ENCODE measurements around the gene FGFR2. TPM values are rescaled to one million over a fixed set of nuclear protein-coding genes. Genes with fewer than 3 reads are reported as not detected.

FGFR2 gene
- total RNA-seq, 4 donors from 2014 or later, result 41.6 to 79.3 (median 60.5) TPM

DNA sequence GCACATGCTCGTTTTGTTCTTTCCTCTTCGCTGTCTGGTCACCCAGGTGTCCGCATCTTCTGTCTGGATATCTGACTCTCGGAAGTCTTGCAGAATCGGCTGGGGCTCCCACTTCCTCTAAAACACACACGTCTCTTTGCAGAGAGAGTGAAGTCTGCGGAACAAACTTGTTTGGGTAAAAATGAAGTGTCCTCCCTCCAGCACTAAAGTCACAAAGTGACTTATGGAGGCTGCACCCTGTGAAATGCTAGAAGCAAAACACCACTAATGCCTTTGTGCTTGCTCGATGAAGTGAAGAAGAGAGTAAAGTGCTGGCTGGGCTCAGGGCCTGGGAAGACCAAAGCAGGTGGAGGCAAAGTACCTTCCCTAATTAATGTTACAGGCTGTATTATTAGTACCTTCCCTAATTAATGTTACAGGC, 71.4 kb downstream of the FGFR2 start:
- Histone ChIP-seq H3K27me3 (no peaks in the 10 kb centered on the region), H3K27ac (peak overlapping the region in 3 of 4 donors; percentile 26 to 82 (median 74)), H3K4me1 (peaks cover 4 to 51% (median 12%) of the 10 kb centered on the region in 3 donors), H3K9me3 (no peaks in the 10 kb centered on the region), H3K36me3 (no peaks in the 10 kb centered on the region), H3K4me3 (no peak overlapping the region)
- WGBS, 2 donors (ENCODE audit: low coverage in 1 of 2), result 86% methylated on average over 4 of the region's 8 CpGs; no CpG with 5 or more reads in 1 of the 2 donors
- TF ChIP-seq, protein P1, sequence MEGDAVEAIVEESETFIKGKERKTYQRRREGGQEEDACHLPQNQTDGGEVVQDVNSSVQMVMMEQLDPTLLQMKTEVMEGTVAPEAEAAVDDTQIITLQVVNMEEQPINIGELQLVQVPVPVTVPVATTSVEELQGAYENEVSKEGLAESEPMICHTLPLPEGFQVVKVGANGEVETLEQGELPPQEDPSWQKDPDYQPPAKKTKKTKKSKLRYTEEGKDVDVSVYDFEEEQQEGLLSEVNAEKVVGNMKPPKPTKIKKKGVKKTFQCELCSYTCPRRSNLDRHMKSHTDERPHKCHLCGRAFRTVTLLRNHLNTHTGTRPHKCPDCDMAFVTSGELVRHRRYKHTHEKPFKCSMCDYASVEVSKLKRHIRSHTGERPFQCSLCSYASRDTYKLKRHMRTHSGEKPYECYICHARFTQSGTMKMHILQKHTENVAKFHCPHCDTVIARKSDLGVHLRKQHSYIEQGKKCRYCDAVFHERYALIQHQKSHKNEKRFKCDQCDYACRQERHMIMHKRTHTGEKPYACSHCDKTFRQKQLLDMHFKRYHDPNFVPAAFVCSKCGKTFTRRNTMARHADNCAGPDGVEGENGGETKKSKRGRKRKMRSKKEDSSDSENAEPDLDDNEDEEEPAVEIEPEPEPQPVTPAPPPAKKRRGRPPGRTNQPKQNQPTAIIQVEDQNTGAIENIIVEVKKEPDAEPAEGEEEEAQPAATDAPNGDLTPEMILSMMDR (IDR thresholded peaks at IDR 0.05), result no peak
- TF ChIP-seq POLR2AphosphoS5 (IDR thresholded peaks at IDR 0.05), result no peak
- TF ChIP-seq EP300 (IDR thresholded peaks at IDR 0.05), result no peak
- TF ChIP-seq POLR2A (IDR thresholded peaks at IDR 0.05), result no peak
- ATAC-seq, result no peak

DNA sequence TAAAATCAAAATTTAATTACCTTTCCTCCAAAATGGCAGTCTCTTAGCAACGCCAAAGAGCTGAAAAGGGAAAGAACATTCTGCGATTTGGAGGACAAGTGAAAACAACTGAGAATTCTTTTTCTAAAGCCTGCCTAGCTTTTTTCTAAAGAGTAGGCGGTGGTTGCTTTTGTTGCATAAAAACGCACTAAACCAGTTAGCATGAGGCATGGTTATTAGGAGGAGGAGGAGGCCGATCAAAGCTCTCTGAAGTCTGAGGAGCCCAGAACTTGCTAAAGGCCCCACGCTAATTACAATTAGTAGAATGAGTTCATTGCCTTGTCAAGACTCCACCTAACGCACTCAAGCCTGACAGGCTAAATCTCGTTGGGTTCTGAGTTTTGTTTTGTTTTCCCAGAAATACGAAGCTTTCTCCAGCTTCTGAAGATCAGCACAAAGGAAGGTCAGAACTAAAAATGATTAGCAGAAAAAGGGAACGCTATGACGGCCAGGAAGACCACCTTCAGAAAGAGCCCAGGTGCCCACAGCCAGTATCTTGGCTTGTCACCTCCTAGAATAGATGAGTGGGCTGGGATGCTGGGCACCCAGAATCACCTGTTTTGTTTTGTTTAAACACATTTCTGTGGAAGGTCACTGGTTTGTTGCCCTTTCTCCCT, 72.0 kb downstream of the FGFR2 start:
- no peak for TF ChIP-seq EP300 (IDR thresholded peaks at IDR 0.05)
- TF ChIP-seq POLR2A (IDR thresholded peaks at IDR 0.05), result no peak
- TF ChIP-seq POLR2AphosphoS5 (IDR thresholded peaks at IDR 0.05), result no peak
- TF ChIP-seq, protein P1 (IDR thresholded peaks at IDR 0.05), result no peak
- Histone ChIP-seq H3K36me3 (no peaks in the 10 kb centered on the region), H3K27ac (peak overlapping the region in 3 of 4 donors; percentile 74 to 82 (median 82)), H3K4me3 (no peak overlapping the region), H3K9me3 (no peaks in the 10 kb centered on the region), H3K4me1 (peaks cover 4 to 46% (median 12%) of the 10 kb centered on the region in 3 donors), H3K27me3 (no peaks in the 10 kb centered on the region)
- no peak for ATAC-seq
- 61 to 83% methylated on average over 6 to 11 of the region's 11 CpGs for WGBS, 2 donors (ENCODE audit: low coverage in 1 of 2)

DNA sequence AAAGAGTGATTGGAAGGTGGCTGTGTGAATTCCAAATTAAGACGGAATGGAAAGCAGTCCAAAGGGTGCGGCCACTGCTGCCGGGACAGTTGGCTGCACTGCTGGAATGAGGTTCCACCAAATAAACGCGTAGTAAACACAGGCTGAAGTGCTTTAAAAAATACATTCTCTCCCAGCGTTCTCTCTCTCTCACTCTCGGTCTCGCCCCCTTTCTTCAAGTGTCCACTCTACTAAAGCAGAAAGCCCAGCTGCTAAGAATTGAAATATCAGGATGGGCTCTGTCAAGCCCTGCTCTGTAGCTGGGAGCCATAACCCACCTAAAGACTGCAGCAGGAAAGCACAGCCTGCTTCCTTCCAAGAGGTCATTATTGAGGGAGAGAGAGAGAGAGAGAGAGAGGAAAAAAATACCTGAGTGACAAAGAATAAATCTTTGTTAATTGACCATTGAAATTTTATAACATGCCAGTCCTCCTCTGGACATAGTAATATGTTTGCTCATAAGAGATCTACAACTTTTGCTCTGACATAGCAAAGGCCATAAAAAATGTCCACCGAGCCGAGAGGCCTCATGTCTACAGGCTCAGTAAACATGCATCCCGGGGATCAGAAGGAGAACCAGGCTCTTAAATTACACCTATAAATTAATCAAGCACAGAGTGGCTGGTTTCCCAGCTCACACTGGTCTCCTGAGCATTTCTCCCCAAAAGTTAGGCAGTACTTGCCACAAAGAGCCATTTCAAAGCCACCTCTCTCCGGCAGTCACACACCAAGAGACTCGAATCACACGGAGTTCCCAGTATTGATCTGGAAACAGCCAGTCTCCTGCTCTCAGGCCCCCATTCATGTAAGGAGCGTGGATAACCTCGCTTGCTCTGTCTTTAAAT, 72.8 kb downstream of the FGFR2 start:
- TF ChIP-seq, protein P1 (IDR thresholded peaks at IDR 0.05), result peak in 1 of 4 experiments; percentile 40
- TF ChIP-seq POLR2AphosphoS5 (IDR thresholded peaks at IDR 0.05), result peak; percentile 23
- TF ChIP-seq EP300 (IDR thresholded peaks at IDR 0.05), result no peak
- peak overlapping the region; percentile 6 to 82 (median 78) for H3K27ac ChIP-seq
- no peaks in the 10 kb centered on the region for H3K27me3 ChIP-seq
- H3K4me1 ChIP-seq, result peaks cover 4 to 41% (median 12%) of the 10 kb centered on the region in 3 donors
- H3K9me3 ChIP-seq, result no peaks in the 10 kb centered on the region
- WGBS, 2 donors (ENCODE audit: low coverage in 1 of 2), result 55 to 57% methylated on average over 14 to 16 of the region's 16 CpGs
- no peak overlapping the region for H3K4me3 ChIP-seq
- peak; percentile 37 for ATAC-seq
- no peaks in the 10 kb centered on the region for H3K36me3 ChIP-seq

DNA sequence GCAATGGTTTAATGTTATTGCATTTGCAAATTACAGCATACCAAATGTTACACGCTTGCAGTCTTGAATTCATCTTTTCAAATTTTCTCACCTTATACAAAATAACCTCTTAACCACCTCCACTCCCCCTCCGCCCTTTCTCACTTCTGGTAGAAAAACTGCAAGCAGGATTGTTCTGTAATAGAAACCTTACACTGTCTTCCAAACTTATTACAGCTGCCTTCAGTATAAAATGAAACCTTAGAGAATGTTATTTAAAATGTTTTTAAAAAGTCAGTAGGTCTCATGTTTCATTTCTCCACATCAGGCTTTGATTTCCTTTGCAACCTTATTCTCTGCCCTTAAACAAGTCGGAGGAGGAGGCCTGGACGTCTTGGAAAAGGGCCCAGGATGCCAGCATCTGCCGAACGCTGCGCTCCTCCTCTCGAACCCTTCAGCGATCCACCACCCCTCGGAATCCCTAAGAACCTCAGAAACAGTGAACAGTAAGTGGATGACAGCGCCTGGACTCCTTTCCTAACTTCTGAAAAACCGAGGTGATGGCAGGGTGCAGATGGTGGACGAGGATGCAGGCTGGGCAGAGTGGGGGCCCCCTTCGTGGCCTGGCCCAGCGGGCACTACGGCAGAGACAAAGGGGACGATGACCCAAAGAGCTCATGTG, 74.0 kb downstream of the FGFR2 start:
- Histone ChIP-seq H3K4me1 (peaks cover 4 to 41% (median 12%) of the 10 kb centered on the region in 3 donors), H3K27me3 (no peaks in the 10 kb centered on the region), H3K36me3 (no peaks in the 10 kb centered on the region), H3K4me3 (peak overlapping the region in 1 of 2 donors; percentile 7), H3K27ac (peak overlapping the region; percentile 25 to 82 (median 78)), H3K9me3 (no peaks in the 10 kb centered on the region)
- 18 to 44% methylated on average over 6 to 8 of the region's 17 CpGs for WGBS, 2 donors (ENCODE audit: low coverage in 1 of 2)
- ATAC-seq, result no peak
- TF ChIP-seq EP300 (IDR thresholded peaks at IDR 0.05) (no peak), POLR2A (IDR thresholded peaks at IDR 0.05) (no peak), POLR2AphosphoS5 (IDR thresholded peaks at IDR 0.05) (no peak)
- TF ChIP-seq, protein P1 (IDR thresholded peaks at IDR 0.05), result no peak
